ENCODE measurements around the gene KRT81.

Gene KRT81

GRCh38 chr12:52257074-52257551 is 34.2 kb downstream of the KRT81 start:
- TF ChIP-seq, protein P1, sequence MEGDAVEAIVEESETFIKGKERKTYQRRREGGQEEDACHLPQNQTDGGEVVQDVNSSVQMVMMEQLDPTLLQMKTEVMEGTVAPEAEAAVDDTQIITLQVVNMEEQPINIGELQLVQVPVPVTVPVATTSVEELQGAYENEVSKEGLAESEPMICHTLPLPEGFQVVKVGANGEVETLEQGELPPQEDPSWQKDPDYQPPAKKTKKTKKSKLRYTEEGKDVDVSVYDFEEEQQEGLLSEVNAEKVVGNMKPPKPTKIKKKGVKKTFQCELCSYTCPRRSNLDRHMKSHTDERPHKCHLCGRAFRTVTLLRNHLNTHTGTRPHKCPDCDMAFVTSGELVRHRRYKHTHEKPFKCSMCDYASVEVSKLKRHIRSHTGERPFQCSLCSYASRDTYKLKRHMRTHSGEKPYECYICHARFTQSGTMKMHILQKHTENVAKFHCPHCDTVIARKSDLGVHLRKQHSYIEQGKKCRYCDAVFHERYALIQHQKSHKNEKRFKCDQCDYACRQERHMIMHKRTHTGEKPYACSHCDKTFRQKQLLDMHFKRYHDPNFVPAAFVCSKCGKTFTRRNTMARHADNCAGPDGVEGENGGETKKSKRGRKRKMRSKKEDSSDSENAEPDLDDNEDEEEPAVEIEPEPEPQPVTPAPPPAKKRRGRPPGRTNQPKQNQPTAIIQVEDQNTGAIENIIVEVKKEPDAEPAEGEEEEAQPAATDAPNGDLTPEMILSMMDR (conservative IDR thresholded peaks at IDR 0.05; ENCODE audit: control insufficient read depth, insufficient read depth, low read depth, low read length): no peak
- H3K4me3 ChIP-seq (ENCODE audit: control insufficient read depth, low read depth, low read length): no peak overlapping the region
- DNase-seq (ENCODE audit: low read depth): no peak

DNA sequence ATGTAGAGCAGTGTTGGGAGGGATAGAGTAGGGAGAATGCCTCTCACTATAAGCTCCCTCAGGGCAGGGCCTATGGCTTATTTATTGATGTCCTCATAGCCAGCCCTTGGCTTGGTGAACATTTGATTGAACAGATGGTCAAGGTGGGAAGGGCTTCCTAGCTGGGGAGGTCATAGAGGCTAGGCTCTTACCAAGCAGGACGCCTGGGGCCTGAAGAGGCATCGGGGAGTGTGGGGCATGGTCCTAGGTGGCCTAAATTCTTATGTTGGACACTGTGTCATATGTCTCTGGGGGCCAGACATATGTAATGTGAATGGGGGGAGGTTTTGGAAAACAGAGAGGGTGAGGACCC is 34.8 kb downstream of the KRT81 start:
- DNase-seq (ENCODE audit: low read depth): no peak
- TF ChIP-seq, protein P1 (conservative IDR thresholded peaks at IDR 0.05; ENCODE audit: control insufficient read depth, insufficient read depth, low read depth, low read length): no peak
- H3K4me3 ChIP-seq (ENCODE audit: control insufficient read depth, low read depth, low read length): no peak overlapping the region

- TF ChIP-seq, protein P1 (conservative IDR thresholded peaks at IDR 0.05; ENCODE audit: control insufficient read depth, insufficient read depth, low read depth, low read length): no peak
- no peak overlapping the region for H3K4me3 ChIP-seq (ENCODE audit: control insufficient read depth, low read depth, low read length)
- no peak for DNase-seq (ENCODE audit: low read depth)
Observed at GRCh38 chr12:52255926-52256583, 35.3 kb downstream of the KRT81 start.

DNA sequence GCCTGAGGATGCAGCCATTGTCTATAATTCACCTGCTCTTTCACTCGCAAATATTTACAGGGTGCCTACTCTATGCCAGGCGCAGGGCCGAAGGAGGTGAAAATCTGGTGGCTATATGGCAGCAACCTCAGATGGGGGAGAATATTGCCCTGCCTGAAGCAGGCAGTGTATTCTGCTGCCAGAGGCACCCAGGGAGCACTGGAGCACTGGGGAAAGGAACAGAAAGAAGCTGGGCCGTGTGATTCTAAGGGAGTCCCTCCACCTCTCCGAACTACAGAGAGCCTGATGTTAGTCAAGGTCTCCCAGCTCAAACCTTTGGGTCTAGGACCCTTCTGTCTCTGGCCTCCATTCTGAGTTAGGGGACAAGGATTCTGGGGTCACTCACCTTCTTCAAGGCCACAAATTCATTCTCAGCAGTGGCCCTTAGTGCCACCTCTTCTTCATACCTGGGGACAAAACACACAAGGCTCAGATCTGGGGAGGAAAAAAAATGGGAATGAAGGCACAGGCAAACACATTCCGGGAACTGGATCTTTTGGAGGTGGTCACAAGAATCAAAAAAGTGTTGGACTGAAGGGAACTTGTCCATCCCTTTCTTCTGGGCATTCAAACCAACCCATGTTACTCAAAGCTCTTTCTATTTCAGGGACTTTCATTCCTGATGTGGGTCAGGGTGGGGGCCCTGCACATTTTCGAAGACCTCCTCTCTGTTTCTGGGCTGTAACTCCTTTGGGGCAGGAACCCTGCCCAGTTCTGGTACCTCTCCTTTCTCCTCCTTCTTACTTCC is 36.2 kb downstream of the KRT81 start:
- no peak overlapping the region for H3K4me3 ChIP-seq (ENCODE audit: control insufficient read depth, low read depth, low read length)
- TF ChIP-seq, protein P1 (conservative IDR thresholded peaks at IDR 0.05; ENCODE audit: control insufficient read depth, insufficient read depth, low read depth, low read length): no peak

DNA sequence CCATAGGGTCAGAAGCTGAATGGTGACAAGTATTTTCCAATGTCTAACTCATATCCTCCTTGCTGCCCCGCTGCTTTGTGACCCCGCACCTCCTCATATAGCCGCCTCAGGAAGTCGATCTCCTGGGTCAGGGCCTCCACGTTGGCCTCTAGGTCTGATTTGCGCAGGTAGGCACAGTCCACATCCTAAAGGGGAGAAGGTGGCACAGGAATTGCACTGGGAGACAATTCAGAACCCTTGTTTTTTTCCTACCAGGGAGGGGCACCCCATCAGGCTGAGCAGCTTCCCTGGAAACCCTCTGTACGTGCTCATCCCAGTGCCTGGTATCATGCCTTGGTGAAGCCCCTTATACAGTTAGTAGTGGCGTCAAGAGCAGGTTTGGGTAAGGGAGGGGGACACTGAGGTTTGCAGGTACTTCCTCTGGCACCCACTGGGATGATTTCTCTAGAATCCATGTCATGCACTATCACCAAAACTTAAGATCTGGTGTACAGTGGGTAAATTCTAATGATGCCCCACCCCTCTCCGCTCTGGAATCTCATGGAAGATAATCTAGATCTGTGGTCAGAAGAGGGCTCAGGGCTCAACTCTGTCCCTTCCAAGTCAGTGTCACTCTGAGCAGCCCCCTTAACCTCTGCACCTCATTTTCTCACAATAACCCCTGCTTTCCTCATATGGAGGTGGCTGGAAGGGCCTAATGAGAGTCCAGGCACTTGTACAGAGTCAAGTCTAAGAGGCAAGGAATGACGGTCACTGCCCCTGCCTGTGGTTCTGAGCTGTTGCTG is 37.0 kb downstream of the KRT81 start:
- TF ChIP-seq, protein P1 (conservative IDR thresholded peaks at IDR 0.05; ENCODE audit: control insufficient read depth, insufficient read depth, low read depth, low read length): no peak
- no peak for DNase-seq (ENCODE audit: low read depth)
- H3K4me3 ChIP-seq (ENCODE audit: control insufficient read depth, low read depth, low read length): no peak overlapping the region

More for the DNA sequence above, 36.2 kb downstream of the KRT81 start:
- no peak for DNase-seq (ENCODE audit: low read depth)

GRCh38 chr12:52253391-52254179 is 37.7 kb downstream of the KRT81 start:
- DNase-seq (ENCODE audit: low read depth): no peak

More at GRCh38 chr12:52253391-52254179, 37.7 kb downstream of the KRT81 start:
- H3K4me3 ChIP-seq (ENCODE audit: control insufficient read depth, low read depth, low read length): no peak overlapping the region
- TF ChIP-seq, protein P1 (conservative IDR thresholded peaks at IDR 0.05; ENCODE audit: control insufficient read depth, insufficient read depth, low read depth, low read length): no peak

All from fibroblast of mammary gland (primary cell).